HG03469 (cell line): Measurements from ENCODE around the gene TPM3.
"Not testable (repeated sequence)": the region's sequence is repeated elsewhere in the genome, so short reads cannot be mapped to it uniquely, and the experiment has no call there.

Source experiments
- ATAC-seq: cut with Tn5 transposase; IDR thresholded peaks from one replicate; pipeline ENCODE4 v1.9.1; 2021; ENCODE audit warnings: mild to moderate bottlenecking, moderate library complexity, moderate number of reproducible peaks; ENCODE audit not compliant: unreplicated experiment

The TPM3 gene

GRCh38 chr1:154206196-154206595 lies 14.3 kb upstream of the TPM3 start, which contains the start of gene CFAP141:
Gene CFAP141, minus strand, starts transcription at chr1:154206333. Its CDS starts 26 bp downstream, at chr1:154206307.
- ATAC-seq = no peak

GRCh38 chr1:154205778-154206177 lies 13.9 kb upstream of the TPM3 start:
- not testable (repeated sequence) for ATAC-seq

DNA sequence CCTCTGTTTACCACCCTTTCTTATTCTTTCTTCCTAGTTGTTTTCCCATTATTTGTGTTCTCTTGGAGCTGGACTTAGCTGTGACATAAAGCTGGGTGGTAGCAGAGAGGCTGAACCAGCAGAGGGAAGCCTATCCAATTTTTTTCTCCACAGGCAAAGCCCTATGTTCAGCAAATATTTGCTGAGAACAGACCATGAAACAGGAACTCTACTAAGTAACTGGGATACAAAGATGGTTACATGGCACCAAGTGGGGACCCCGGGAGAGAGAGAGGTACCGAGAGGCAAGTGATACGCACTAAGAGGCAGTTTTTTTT lies 7.6 kb upstream of the TPM3 start:
- no peak for ATAC-seq

DNA sequence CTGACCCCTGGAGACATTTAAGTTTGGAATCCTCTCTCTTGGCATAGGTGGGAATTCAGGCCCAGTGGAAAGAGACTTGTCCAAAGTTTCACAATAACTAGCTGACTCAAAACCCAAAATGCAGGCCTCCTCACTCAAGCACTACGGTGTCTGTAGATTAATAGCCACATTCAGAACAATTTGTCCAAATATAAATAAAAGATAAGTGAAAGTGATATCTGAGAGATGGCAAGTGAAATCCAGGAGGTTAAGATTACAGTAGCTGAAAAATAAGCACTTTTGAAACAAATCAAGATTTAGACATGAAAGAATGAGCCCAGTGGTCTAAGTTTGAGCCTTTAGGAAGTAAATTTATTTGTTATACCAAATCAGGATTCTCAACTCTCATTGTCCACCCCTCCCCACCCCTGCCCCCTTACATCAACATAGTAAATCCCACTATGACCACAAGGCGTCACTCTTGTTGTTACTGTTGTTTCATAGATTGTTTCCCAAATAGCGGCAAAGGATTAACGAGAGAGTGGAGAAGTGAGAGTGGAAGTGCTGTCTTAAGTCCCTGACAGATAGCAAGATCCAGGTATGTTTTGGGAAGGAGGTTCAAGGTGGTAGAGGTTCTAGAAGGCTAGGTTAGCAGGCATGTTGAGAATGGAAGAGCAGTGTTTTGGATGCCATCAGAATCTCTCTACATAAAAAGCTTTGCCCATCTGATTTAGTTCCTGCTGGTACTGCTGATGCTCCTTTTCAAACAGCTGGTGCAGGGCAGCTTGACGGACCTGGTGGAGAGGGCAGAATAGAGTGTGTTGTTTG lies 7.1 kb upstream of the TPM3 start:
- no peak for ATAC-seq

DNA sequence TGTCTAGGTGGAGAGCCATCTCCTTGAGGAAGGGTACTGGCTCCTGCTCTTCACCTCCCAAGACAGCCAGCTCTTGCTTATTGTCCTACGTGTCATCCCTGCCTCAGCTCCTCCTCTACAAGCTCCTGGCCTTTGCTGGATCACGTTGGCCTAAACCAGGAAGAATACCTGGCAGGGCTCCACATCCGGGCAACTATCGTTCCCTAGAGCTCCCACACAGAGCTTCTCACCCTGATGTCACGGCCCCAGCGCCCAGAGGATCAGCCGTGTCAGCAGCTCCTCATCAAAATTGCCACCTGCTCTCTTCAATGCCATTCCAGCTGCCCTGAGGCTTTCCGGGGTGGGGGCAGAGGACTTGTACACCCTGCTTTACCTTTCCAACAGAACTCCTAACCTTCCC lies 1.9 kb upstream of the TPM3 start:
- no peak for ATAC-seq

GRCh38 chr1:154192476-154192875 lies 576 bp upstream of the TPM3 start:
- no peak for ATAC-seq

DNA sequence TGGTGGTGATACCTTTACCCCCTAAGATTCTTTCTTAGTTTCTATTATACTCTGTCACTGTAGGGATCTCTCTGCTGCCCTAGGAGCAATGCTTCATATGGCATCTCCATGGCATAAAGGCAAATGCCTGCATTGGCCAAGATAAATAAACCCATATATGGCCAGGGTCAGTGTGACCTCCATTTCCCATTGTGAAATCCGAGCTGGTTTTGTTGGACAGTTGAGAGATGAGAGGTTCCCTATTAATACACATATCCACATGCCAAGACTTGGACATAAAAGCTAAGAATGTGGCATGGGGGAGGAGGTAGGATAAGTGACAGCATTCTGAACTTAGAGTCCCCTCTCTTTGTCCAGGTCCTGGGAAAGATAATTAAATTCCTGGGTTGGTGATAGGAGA lies 1.4 kb downstream of the TPM3 start:
- ATAC-seq = no peak

DNA sequence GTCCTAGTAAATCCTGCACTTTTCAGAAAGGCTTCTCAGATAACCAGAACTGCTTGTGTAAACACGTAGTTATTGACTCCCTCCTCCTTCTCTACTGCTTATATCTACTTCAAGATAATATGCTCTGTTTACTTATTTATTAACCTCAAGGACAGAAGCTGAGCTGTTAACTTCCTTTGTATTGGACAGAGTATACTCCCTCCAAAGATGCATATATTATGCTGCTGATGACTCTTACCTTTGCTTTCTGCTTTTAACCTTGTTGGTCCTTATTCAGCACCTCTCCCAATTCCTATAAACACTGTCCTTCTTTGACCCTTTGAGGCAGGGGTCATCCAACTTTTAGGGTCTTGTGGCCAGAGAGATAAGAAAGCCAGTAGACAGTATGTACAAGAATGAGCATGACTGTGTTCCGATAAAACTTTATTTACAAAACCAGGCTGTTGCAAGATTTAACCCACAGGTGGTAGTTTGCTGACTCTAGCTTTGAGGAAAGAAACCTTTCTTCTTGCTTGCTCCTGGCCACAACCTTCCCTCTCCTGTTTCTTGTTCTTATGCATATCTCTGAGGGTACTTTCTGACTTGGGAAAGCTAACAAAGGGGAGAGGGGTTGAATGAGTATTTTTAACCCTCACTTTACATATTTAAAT lies 4.9 kb downstream of the TPM3 start:
- ATAC-seq = no peak

GRCh38 chr1:154186177-154186576 lies 5.7 kb downstream of the TPM3 start:
- ATAC-seq = no peak

DNA sequence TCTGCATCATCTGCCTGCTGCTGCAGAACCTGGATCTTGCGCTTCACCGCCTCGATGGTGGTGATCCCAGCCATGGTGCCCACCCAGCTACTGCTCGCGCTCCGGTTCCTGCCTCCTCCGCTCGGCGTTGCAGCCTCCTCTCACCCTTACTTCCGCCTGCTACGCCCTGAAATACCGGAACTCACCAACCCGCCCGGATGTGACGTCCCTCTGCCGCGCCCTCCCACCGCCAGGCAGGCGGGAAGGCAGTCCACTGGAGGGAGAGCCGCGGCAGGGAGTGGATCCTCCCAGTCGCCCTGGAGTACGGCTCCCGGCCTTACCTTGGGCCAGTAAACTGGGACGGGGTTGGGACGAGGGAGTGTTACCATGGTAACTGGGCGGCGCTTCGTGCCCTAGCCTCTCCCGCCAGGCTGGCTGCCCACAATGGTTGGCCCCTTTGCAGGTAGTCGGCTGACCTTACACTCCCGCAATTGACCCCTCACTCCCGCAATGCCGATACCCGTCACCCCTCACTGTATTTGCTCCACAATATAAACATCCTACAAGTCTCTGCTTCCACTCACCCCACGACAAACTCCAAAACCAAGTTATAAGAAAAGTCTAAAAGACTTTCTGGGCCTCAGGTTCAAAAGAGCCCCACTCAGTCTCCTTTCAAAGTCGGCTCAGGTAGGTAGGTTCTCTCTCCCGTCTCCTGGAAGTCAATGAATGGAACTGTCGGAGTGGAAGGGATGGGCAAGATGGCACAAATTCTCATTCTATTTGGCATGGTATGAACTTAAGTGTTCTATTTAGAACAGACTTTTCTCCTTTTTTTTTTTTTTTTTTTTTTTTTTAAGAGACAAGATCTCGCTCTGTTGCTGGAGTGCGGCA lies 8.6 kb downstream of the TPM3 start:
- ATAC-seq = peak; percentile 47

GRCh38 chr1:154182344-154183045 lies 9.4 kb downstream of the TPM3 start:
- peak; percentile 38 for ATAC-seq

GRCh38 chr1:154181944-154182343 lies 10.0 kb downstream of the TPM3 start:
- no peak for ATAC-seq

DNA sequence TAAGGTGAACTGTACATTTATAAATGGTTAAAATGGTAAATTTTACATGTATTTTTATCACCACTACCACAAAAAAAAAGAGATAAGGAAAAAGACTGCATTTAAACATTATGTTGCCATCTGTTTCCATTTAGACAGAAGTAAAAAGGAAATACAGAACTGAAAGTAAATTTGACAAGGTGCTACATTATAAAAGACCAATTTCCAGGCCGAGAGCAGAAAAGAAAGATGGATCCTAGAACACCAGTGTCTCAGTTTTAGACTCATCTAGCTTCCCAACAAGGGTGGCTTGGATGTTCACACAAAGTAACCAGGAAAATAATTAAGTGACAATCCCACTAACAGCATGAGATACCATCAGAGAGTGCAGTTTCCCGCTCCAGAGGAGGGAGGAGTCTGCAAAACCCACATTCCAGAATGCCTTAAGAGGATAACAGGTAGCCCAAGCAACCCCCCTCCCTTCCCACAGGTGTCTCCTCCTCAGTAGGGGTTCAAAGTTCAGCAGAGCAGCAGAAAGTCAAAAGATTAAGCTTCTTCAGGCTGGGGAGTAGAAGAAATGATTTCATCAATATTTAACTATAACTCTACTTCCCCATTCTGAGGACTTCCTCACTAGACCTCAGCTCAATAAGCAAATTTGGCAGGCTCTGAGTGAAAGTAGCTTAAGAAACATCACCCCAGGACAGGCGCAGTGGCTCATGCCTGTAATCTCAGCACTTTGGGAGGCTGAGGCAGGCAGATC lies 11.8 kb downstream of the TPM3 start:
- ATAC-seq = no peak

DNA sequence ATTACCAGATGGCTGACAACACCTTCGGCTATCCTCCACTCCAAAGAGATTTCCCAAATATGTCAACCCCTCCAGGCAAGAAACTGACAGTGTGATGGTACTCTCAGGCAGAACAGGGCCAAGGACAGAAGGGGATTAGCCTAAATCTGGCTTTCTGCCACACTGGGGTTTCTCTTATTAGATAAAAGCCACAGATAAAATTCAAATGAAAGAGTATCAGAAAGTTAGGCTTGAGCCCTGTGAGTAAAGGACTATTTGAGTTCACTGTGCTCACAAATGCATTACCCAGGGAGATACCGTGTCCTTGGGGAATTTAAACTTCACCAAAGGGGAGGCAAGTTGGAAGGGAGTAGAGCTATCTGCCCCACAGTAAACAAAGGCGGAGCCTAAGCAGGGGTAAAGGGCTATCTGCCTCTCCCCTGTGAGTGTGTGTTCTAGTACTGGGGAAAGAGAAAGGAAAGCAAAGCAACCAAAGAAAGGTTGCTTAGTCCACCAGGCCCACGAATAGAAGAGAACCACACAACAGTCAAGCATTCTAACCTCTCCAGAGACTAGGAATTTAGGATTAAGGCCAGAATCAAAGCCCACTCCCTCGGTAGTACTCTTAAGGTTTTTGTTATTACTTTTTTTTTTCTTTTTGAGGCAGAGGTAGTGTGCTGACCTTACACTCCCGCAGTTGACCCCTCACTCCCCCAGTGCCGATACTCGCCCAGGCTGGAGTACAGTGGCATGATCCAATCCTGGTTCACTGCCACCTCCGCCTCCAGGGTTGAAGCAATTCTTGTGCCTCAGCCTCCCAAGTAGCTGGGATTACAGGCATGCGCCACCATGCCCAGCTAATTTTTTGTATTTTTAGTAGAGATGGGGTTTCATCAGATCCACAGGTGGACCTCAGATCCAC lies 12.7 kb downstream of the TPM3 start:
- no peak for ATAC-seq

- no peak for ATAC-seq
Measured at GRCh38 chr1:154178013-154178412, 13.9 kb downstream of the TPM3 start.

- ATAC-seq = no peak
Measured at GRCh38 chr1:154176337-154176736, 15.6 kb downstream of the TPM3 start.

GRCh38 chr1:154174654-154175053 lies 17.2 kb downstream of the TPM3 start:
- ATAC-seq = no peak

DNA sequence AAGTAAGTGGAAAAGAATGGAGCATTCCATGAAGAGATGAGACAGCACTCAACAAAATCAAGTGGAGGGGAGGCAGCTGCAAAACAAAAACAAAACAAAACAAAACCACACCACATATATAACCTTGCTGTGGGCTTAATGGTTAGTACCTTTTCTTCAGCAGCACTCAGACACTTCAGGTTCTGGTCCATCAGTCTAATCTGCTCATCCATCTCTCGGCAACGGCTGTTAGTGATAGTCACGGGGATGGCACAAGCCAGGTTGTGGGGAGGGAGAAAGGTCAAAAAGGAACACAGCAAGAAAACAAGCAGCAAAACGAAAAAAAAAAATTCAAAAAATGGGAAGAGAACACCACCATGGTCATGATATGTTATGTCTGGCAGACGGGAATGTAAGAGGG lies 20.0 kb downstream of the TPM3 start:
- ATAC-seq = no peak

GRCh38 chr1:154171223-154171583 lies 20.7 kb downstream of the TPM3 start:
- ATAC-seq = no peak
